ENCODE measurements around the gene COLGALT1.

The COLGALT1 gene

DNA sequence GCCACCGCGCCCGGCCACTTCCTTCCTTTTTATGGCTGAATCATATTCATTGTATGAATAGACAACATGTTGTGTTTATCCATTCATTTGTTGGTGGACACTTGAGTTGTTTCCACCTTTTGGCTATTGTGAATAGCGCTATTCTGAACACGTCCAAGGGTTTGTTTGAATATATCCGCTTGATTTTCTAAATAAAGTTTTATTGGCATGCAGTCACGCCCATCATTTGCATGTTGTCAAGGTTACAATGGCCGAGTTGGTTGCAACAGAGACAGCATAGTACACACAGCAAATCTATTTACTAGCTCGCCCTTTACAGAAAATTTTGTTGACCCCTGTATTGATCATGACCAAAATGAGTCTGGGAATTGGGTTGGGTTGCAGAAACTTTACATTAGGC, 43.5 kb downstream of the COLGALT1 start:
- no peak for DNase-seq (ENCODE audit: low read depth in 2 of 2)

GRCh38 chr19:17599780-17600179, 44.3 kb downstream of the COLGALT1 start:
- DNase-seq (ENCODE audit: low read depth in 2 of 2), result no peak

DNA sequence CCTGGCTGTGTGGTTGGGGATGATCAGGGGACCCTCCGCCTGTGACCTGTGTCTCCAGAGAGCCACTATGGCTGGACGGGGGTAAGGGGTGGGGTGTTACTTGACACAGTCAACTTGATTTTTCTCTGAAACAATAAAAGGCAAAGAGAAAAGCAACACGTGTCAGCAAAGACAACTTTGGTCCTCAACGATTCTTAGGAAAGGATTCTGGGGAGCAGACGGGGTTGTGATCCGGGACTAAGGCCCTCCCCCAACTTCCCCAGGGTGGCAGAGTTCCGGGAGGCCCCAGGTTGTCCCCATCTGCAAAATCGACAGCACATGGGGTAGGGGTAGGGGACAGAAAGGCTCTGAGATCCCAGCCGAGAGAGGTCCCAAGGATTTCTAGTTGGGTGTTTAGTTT, 46.2 kb downstream of the COLGALT1 start:
- no peak for DNase-seq (ENCODE audit: low read depth in 2 of 2)

GRCh38 chr19:17602217-17602616, 46.8 kb downstream of the COLGALT1 start:
- no peak for DNase-seq (ENCODE audit: low read depth in 2 of 2)

DNA sequence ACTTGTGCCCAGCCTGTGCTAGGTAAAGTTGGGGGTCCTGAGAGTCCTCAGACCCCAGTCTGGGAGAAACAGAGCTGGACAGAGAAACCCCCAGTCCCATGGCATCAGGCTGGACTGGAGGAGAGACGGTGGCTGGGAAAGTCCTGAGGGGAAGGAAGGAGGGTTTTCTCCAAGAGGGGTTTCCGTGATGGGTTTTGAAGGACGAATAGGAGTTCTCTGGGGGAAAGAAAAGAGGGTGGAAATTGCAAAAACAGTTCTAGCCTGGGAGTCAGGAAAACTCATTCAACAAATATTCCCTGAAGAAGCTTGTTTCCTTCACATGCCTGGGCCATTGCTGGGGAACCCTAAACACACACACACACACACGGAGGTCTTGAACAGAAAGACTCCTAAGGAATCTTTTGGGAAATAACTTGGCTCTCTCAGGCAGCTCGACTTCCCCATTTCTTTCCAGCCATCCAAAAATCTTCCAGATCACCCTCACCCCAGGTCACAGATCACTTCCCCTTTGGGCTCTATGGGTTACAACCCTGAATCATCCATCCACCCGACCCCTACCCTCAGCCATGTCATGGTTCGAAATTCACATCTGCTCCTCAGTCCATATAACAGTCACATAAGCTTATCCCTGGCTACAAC, 47.5 kb downstream of the COLGALT1 start:
- no peak for DNase-seq (ENCODE audit: low read depth in 2 of 2)

- no peak for DNase-seq (ENCODE audit: low read depth in 2 of 2)
Observed at GRCh38 chr19:17604372-17605025, 49.0 kb downstream of the COLGALT1 start.

DNA sequence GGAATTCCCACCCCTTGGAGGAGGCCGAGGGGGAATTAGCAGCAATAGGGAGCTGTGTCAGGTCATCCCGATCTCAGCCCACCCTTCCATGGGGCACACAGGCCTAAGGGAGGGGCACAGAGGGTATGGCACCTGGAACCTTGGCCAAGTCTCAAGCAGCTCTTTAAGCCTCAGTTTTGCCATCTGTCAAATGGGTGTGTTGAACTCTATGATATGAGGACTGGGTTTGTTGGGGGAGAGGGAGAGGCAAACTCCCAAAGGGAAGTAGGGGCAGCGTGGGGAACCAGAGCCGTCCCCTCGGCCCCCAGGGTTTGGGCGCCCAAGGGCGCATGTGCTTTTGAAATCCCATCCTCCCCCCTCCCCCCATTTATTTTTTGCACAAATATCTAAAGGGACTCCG, 49.7 kb downstream of the COLGALT1 start:
- DNase-seq (ENCODE audit: low read depth in 2 of 2), result no peak

GRCh38 chr19:17605761-17606589, 50.5 kb downstream of the COLGALT1 start:
- DNase-seq (ENCODE audit: low read depth in 2 of 2), result peak; percentile 49 to 75

GRCh38 chr19:17606590-17607185, 51.2 kb downstream of the COLGALT1 start:
- DNase-seq (ENCODE audit: low read depth in 2 of 2), result no peak

- no peak for DNase-seq (ENCODE audit: low read depth in 2 of 2)
Observed at GRCh38 chr19:17607936-17608335, 52.5 kb downstream of the COLGALT1 start.

- no peak for DNase-seq (ENCODE audit: low read depth in 2 of 2)
Observed at GRCh38 chr19:17610384-17610783, 54.9 kb downstream of the COLGALT1 start.

DNA sequence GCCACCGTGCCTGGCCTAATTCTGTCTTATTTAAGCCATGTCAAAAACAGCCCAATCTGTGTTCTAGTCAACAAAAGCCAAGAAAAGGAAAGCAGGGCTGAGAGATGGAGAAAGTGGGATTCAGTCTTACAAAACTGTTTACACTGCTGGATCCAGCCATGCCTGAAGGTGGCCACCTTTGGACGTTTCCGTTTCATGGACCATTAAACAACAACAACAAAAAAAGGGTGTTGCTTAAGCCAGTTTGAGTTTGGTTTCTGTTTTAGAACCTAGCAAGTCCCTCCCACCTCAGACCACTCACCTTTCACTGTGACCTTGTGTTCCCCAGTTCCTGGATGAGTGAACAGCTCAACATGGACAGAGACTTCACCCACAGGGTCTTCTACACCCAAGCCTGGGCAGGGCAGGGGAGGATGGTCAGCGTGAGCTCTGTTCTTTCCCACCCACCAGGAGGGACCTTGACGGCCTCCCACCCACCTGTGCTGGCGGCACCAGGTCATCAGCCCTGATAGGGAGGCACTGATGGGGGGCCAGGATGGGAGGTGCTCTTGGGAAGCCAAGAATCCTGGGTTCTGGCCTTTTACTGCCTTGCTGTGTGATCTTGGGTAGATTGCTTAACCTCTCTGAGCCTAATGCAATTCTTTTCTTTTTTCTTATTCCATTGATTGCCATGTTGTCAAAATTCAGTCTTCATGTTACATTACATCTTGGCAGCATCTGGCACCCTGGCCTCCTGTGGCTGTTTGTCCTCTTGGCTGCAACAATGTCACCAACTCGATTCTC, 56.2 kb downstream of the COLGALT1 start:
- no peak for DNase-seq (ENCODE audit: low read depth in 2 of 2)

GRCh38 chr19:17614476-17614875, 59.0 kb downstream of the COLGALT1 start:
- no peak for DNase-seq (ENCODE audit: low read depth in 2 of 2)

- no peak for DNase-seq (ENCODE audit: low read depth in 2 of 2)
Observed at GRCh38 chr19:17615889-17616685, 60.6 kb downstream of the COLGALT1 start.

GRCh38 chr19:17616686-17616960, 61.2 kb downstream of the COLGALT1 start:
- no peak for DNase-seq (ENCODE audit: low read depth in 2 of 2)

DNA sequence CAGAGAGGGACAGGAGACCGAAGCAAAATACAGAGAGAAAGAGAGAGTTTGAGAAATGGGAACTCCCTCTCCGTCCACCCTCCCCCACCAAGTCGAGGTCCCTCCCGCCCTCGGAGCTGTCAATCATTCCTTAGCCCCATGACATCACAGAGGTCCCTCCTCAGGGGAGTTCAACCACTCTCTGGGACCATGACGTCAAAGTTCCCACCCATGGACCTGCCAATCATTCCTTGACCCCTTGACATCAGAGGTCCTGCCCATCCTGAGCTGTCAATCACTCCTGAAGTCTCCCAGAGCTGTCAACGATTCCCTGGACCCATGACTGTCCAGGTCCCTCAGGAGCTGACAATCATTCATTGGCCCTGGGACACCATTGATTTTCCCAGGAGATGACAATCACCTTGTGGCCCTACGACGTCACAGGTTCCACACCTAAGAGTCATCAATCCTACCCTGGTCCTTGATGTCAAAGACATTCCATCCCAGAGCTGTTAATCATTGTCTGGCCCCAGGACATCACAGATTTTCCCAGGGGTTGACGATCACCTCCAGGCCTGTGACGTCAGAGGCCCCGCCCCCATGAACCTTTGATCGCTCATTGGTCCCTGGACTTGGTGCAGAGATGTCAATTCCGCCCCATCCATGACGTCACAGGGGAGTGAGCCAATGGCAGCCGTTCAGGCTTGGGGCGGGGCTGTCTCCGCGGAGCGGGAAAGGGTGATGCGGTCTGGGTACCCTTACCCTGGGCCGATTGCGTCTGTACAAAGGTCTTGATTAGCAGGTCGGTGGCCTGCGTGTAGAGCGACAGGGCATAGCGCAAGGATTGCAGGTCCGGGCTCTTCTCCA, 61.7 kb downstream of the COLGALT1 start:
- DNase-seq (ENCODE audit: low read depth in 2 of 2), result no peak

- no peak for DNase-seq (ENCODE audit: low read depth in 2 of 2)
Observed at GRCh38 chr19:17617807-17618192, 62.4 kb downstream of the COLGALT1 start.

DNA sequence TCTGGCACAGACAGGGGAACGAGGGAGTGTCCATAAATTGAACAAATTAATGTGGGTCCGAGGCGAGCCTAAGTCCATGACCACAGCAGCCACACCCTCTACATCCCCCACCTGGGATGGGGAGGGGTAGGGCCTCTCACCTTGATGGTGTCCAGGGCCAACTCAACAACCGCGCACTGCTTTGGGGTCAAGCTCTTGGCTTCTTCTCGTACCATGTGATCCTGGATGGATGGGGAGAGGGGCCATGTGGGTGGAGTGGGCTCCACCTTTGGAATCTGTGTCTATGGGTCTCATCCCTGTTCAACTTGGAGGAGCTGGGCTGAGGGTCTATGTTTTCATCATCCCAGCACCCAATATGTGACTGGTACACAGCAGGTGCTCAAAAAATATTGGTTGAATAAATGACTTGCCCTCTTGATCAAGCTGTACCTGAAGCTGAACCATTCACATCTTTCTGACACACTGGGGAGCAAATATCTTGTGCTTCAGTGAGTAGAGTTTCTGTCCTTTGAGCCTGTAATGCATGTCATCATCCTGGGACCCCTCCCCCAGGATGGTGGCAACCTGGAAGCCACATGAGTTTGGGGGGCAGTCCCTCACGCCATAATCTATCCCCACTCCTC, 62.9 kb downstream of the COLGALT1 start:
- DNase-seq (ENCODE audit: low read depth in 2 of 2), result no peak

- no peak for DNase-seq (ENCODE audit: low read depth in 2 of 2)
Observed at GRCh38 chr19:17618936-17619335, 63.5 kb downstream of the COLGALT1 start.

GRCh38 chr19:17620696-17621095, 65.2 kb downstream of the COLGALT1 start:
- no peak for DNase-seq (ENCODE audit: low read depth in 2 of 2)
